ENCODE data around the gene ADGRV1.

- no peak for TF ChIP-seq POLR2A (IDR thresholded peaks at IDR 0.05)
- TF ChIP-seq, protein P1, sequence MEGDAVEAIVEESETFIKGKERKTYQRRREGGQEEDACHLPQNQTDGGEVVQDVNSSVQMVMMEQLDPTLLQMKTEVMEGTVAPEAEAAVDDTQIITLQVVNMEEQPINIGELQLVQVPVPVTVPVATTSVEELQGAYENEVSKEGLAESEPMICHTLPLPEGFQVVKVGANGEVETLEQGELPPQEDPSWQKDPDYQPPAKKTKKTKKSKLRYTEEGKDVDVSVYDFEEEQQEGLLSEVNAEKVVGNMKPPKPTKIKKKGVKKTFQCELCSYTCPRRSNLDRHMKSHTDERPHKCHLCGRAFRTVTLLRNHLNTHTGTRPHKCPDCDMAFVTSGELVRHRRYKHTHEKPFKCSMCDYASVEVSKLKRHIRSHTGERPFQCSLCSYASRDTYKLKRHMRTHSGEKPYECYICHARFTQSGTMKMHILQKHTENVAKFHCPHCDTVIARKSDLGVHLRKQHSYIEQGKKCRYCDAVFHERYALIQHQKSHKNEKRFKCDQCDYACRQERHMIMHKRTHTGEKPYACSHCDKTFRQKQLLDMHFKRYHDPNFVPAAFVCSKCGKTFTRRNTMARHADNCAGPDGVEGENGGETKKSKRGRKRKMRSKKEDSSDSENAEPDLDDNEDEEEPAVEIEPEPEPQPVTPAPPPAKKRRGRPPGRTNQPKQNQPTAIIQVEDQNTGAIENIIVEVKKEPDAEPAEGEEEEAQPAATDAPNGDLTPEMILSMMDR (IDR thresholded peaks at IDR 0.05) = no peak
Measured at GRCh38 chr5:91155274-91155673, 596.7 kb downstream of the ADGRV1 start.

All from Peyer's patch (tissue), 4 donors.